ENCODE results near the gene CCT7.
A peak's percentile ranks its signal among the peaks of the same experiment; 100 is the strongest.
"Not testable (repeated sequence)": the region's sequence is repeated elsewhere in the genome, so short reads cannot be mapped to it uniquely, and the experiment has no call there.

Gene CCT7

GRCh38 chr2:73233932-73234832 lies at the start of gene CCT7:
Gene CCT7 (plus strand): TSS chr2:73234308. CDS start chr2:73234379, 71 bp downstream.
- Histone ChIP-seq H3K27ac (ENCODE audit: low read depth, low read length) (peak within 1 kb of the TSS; percentile 94), H3K4me3 (ENCODE audit: low read depth in 1 of 2, low read length in 2 of 2) (peak within 1 kb of the TSS; percentile 51 to 78), H3K36me3 (ENCODE audit: insufficient read depth, low read length) (peaks cover 15% of the 10 kb centered on the region), H3K9me3 (ENCODE audit: low read length) (no peaks in the 10 kb centered on the region), H3K27me3 (ENCODE audit: control insufficient read depth in 1 of 2, insufficient read depth in 2 of 2, low read length in 2 of 2) (no peaks in the 10 kb centered on the region), H3K4me1 (ENCODE audit: insufficient read depth, low read length) (peaks cover 39% of the 10 kb centered on the region), H3K9ac (ENCODE audit: low read length) (peak within 1 kb of the TSS; percentile 60)

- Histone ChIP-seq H3K36me3 (ENCODE audit: insufficient read depth, low read length) (no peaks in the 10 kb centered on the region), H3K27me3 (ENCODE audit: control insufficient read depth in 1 of 2, insufficient read depth in 2 of 2, low read length in 2 of 2) (no peaks in the 10 kb centered on the region), H3K27ac (ENCODE audit: low read depth, low read length) (no peak overlapping the region), H3K4me1 (ENCODE audit: insufficient read depth, low read length) (no peaks in the 10 kb centered on the region), H3K9me3 (ENCODE audit: low read length) (no peaks in the 10 kb centered on the region), H3K9ac (ENCODE audit: low read length) (no peak overlapping the region), H3K4me3 (ENCODE audit: low read depth in 1 of 2, low read length in 2 of 2) (no peak overlapping the region)
Observed at GRCh38 chr2:73185965-73186364, 48.1 kb upstream of the CCT7 start.

- H3K27me3 ChIP-seq (ENCODE audit: control insufficient read depth in 1 of 2, insufficient read depth in 2 of 2, low read length in 2 of 2): no peaks in the 10 kb centered on the region
- H3K27ac ChIP-seq (ENCODE audit: low read depth, low read length): no peak overlapping the region
- H3K9me3 ChIP-seq (ENCODE audit: low read length): no peaks in the 10 kb centered on the region
- no peak overlapping the region for H3K4me3 ChIP-seq (ENCODE audit: low read depth in 1 of 2, low read length in 2 of 2)
- H3K4me1 ChIP-seq (ENCODE audit: insufficient read depth, low read length): no peaks in the 10 kb centered on the region
- H3K36me3 ChIP-seq (ENCODE audit: insufficient read depth, low read length): no peaks in the 10 kb centered on the region
- no peak overlapping the region for H3K9ac ChIP-seq (ENCODE audit: low read length)
Observed at GRCh38 chr2:73187549-73187948, 46.6 kb upstream of the CCT7 start.

DNA sequence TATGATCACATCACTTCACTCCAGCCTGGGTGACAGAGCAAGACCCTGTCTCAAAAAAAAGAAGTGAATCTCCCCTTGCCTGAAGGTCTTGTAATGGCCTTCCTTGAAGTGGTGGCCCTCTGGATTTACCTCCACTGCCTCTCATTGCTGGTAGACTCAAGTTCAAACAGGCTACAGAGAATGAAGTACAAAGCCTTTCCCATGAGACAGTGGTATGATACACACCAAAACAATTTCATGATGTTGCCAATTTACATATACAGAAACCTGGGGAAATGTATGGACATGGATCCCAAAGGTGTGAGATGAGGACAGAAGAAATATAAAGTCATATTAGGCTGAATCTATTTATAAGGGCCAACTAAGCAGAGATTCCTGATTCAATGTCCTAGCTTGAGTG lies 36.5 kb upstream of the CCT7 start:
- Histone ChIP-seq H3K9ac (ENCODE audit: low read length) (no peak overlapping the region), H3K4me1 (ENCODE audit: insufficient read depth, low read length) (no peaks in the 10 kb centered on the region), H3K27me3 (ENCODE audit: control insufficient read depth in 1 of 2, insufficient read depth in 2 of 2, low read length in 2 of 2) (peaks cover 10 to 23% of the 10 kb centered on the region in 2 donors), H3K27ac (ENCODE audit: low read depth, low read length) (no peak overlapping the region), H3K4me3 (ENCODE audit: low read depth in 1 of 2, low read length in 2 of 2) (no peak overlapping the region), H3K36me3 (ENCODE audit: insufficient read depth, low read length) (no peaks in the 10 kb centered on the region), H3K9me3 (ENCODE audit: low read length) (no peaks in the 10 kb centered on the region)

GRCh38 chr2:73200281-73200680 lies 33.8 kb upstream of the CCT7 start:
- peaks cover 15 to 40% of the 10 kb centered on the region in 2 donors for H3K27me3 ChIP-seq (ENCODE audit: control insufficient read depth in 1 of 2, insufficient read depth in 2 of 2, low read length in 2 of 2)
- not testable (repeated sequence) for H3K9ac ChIP-seq (ENCODE audit: low read length); H3K36me3 ChIP-seq (ENCODE audit: insufficient read depth, low read length); H3K27ac ChIP-seq (ENCODE audit: low read depth, low read length); H3K4me3 ChIP-seq (ENCODE audit: low read depth in 1 of 2, low read length in 2 of 2); H3K4me1 ChIP-seq (ENCODE audit: insufficient read depth, low read length); H3K9me3 ChIP-seq (ENCODE audit: low read length)

DNA sequence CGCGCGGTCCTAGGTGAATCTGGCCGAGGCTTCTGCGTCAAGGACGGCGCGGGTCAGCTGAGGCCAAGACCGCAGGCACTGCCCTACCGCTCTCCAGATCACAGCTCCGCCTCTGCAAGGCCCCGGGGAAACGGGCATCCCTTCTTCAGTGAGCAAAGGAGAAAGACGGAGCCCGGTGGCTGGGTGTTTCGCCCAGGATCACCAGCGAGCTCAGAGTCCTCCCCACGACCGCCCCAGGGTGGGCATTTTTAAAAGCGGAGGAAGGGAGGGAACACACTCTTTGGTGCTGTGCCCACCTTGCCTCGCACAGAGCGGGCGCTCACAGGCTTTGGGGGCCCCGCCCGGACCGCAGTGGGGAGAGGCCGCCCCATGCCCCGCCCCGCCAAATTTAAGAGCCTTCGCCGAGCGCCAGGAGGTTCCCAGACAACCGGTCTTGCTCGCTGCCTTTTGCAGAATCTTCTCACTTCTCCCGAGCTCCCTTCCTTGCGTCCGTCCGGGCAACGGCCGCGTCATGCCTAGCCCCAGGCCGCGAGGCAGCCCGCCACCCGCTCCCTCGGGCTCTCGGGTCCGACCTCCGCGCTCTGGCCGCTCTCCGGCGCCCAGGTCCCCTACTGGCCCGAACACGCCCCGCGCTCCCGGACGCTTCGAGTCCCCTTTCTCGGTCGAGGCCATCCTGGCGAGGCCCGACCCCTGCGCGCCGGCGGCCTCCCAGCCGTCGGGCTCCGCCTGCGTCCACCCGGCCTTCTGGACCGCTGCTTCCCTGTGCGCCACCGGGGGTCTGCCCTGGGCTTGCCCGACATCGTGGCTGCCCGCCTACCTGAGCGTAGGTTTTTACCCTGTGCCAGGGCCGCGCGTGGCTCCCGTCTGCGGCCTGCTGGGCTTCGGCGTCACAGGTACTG lies 31.7 kb upstream of the CCT7 start, which contains the start of gene NOTO:
NOTO (plus strand) TSS at position 419 of the 899 bp plus-strand sequence; CDS start at position 512, 93 bp downstream.
- Histone ChIP-seq H3K9me3 (ENCODE audit: low read length) (no peaks in the 10 kb centered on the region), H3K9ac (ENCODE audit: low read length) (no peak within 1 kb of the TSS), H3K27ac (ENCODE audit: low read depth, low read length) (no peak within 1 kb of the TSS), H3K27me3 (ENCODE audit: control insufficient read depth in 1 of 2, insufficient read depth in 2 of 2, low read length in 2 of 2) (peaks cover 15 to 40% of the 10 kb centered on the region in 2 donors), H3K4me1 (ENCODE audit: insufficient read depth, low read length) (no peaks in the 10 kb centered on the region), H3K36me3 (ENCODE audit: insufficient read depth, low read length) (no peaks in the 10 kb centered on the region), H3K4me3 (ENCODE audit: low read depth in 1 of 2, low read length in 2 of 2) (peak within 1 kb of the TSS in 1 of 2 donors; percentile 14)

- Histone ChIP-seq H3K4me3 (ENCODE audit: low read depth in 1 of 2, low read length in 2 of 2) (peak overlapping the region in 1 of 2 donors; percentile 14), H3K27me3 (ENCODE audit: control insufficient read depth in 1 of 2, insufficient read depth in 2 of 2, low read length in 2 of 2) (peaks cover 15 to 37% of the 10 kb centered on the region in 2 donors), H3K4me1 (ENCODE audit: insufficient read depth, low read length) (no peaks in the 10 kb centered on the region), H3K9me3 (ENCODE audit: low read length) (no peaks in the 10 kb centered on the region), H3K36me3 (ENCODE audit: insufficient read depth, low read length) (no peaks in the 10 kb centered on the region), H3K9ac (ENCODE audit: low read length) (no peak overlapping the region), H3K27ac (ENCODE audit: low read depth, low read length) (no peak overlapping the region)
Observed at GRCh38 chr2:73203055-73203681, 30.9 kb upstream of the CCT7 start.

DNA sequence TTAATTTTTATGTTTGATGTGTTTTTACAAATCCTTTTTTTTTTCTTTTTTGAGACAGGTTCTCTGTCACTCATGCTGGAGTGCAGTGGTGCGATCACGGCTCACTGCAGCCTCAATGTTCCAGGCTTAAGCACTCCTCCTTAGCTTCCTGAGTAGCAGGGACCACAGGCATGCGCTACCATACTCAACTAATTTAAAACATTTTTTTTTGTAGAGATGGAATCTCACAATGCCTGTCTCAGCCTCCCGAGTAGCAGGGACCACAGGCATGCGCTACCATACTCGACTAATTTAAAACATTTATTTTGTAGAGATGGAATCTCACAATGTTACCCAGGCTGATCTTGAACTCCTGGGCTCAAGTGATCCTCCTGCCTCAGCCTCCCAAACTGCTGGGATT lies 28.5 kb upstream of the CCT7 start:
- H3K27ac ChIP-seq (ENCODE audit: low read depth, low read length): no peak overlapping the region
- no peaks in the 10 kb centered on the region for H3K36me3 ChIP-seq (ENCODE audit: insufficient read depth, low read length)
- H3K4me3 ChIP-seq (ENCODE audit: low read depth in 1 of 2, low read length in 2 of 2): no peak overlapping the region
- peaks cover 15 to 33% of the 10 kb centered on the region in 2 donors for H3K27me3 ChIP-seq (ENCODE audit: control insufficient read depth in 1 of 2, insufficient read depth in 2 of 2, low read length in 2 of 2)
- no peaks in the 10 kb centered on the region for H3K4me1 ChIP-seq (ENCODE audit: insufficient read depth, low read length)
- no peak overlapping the region for H3K9ac ChIP-seq (ENCODE audit: low read length)
- no peaks in the 10 kb centered on the region for H3K9me3 ChIP-seq (ENCODE audit: low read length)

- Histone ChIP-seq H3K27ac (ENCODE audit: low read depth, low read length) (no peak overlapping the region), H3K4me3 (ENCODE audit: low read depth in 1 of 2, low read length in 2 of 2) (no peak overlapping the region)
Observed at GRCh38 chr2:73208258-73208657, 25.9 kb upstream of the CCT7 start.

GRCh38 chr2:73210019-73210418 lies 24.1 kb upstream of the CCT7 start:
- Histone ChIP-seq H3K27ac (ENCODE audit: low read depth, low read length) (no peak overlapping the region), H3K9me3 (ENCODE audit: low read length) (no peaks in the 10 kb centered on the region), H3K4me3 (ENCODE audit: low read depth in 1 of 2, low read length in 2 of 2) (no peak overlapping the region), H3K27me3 (ENCODE audit: control insufficient read depth in 1 of 2, insufficient read depth in 2 of 2, low read length in 2 of 2) (no peaks in the 10 kb centered on the region), H3K9ac (ENCODE audit: low read length) (no peak overlapping the region), H3K4me1 (ENCODE audit: insufficient read depth, low read length) (peaks cover 10% of the 10 kb centered on the region), H3K36me3 (ENCODE audit: insufficient read depth, low read length) (no peaks in the 10 kb centered on the region)

More at GRCh38 chr2:73208258-73208657, 25.9 kb upstream of the CCT7 start:
- Histone ChIP-seq H3K4me1 (ENCODE audit: insufficient read depth, low read length) (peaks cover 10% of the 10 kb centered on the region), H3K27me3 (ENCODE audit: control insufficient read depth in 1 of 2, insufficient read depth in 2 of 2, low read length in 2 of 2) (peaks cover 4 to 10% of the 10 kb centered on the region in 2 donors), H3K9ac (ENCODE audit: low read length) (no peak overlapping the region), H3K36me3 (ENCODE audit: insufficient read depth, low read length) (no peaks in the 10 kb centered on the region), H3K9me3 (ENCODE audit: low read length) (no peaks in the 10 kb centered on the region)

- Histone ChIP-seq H3K9me3 (ENCODE audit: low read length) (no peaks in the 10 kb centered on the region), H3K9ac (ENCODE audit: low read length) (no peak overlapping the region), H3K4me1 (ENCODE audit: insufficient read depth, low read length) (peaks cover 10% of the 10 kb centered on the region), H3K27me3 (ENCODE audit: control insufficient read depth in 1 of 2, insufficient read depth in 2 of 2, low read length in 2 of 2) (no peaks in the 10 kb centered on the region), H3K4me3 (ENCODE audit: low read depth in 1 of 2, low read length in 2 of 2) (no peak overlapping the region), H3K36me3 (ENCODE audit: insufficient read depth, low read length) (no peaks in the 10 kb centered on the region), H3K27ac (ENCODE audit: low read depth, low read length) (no peak overlapping the region)
Observed at GRCh38 chr2:73210696-73211095, 23.4 kb upstream of the CCT7 start.
